Measurements from ENCODE around the gene TBXT. TPM values are rescaled to one million over a fixed set of nuclear protein-coding genes. Genes with fewer than 3 reads are reported as not detected.

TBXT gene
- total and polyA plus RNA-seq, 2 of the 8 experiments (the other 6 are each of a cell fraction or from before 2014, with no cell fraction given) = 0.18 to 0.24 TPM

DNA sequence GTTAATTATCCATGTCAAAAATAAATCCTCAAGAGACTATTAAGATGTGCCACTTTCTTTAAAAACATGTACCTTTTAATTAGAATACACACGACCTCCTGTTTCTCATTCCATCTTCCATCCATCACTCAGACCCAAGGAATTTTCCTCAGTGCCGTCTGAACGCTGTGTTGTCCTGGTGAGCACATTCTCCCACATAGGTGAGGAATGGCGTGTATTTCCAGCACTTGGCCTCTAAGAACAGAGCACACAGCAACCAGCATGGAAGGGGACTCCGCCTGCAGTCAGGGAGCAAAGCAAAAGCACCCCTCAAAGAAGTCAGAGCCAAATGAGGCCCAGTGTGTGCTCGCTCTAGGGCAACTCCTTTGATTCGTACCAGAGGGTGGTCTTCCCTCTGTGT, 45.9 kb downstream of the TBXT start:
- no peaks in the 10 kb centered on the region for H3K79me1 ChIP-seq (ENCODE audit: low read depth, low read length)
- H2AK5ac ChIP-seq (ENCODE audit: low read depth, low read length) = no peak overlapping the region
- no peak overlapping the region for H4K8ac ChIP-seq (ENCODE audit: extremely low read depth, insufficient read depth, low read length)
- no peaks in the 10 kb centered on the region for H3K79me2 ChIP-seq (ENCODE audit: control insufficient read depth in 1 of 2, insufficient read depth in 2 of 2, low read length in 2 of 2)
- no peak overlapping the region for H3K4me3 ChIP-seq (ENCODE audit: extremely low read depth in 1 of 4, insufficient read depth in 2 of 4, low read depth in 3 of 4, low read length in 4 of 4)
- H3K27me3 ChIP-seq (replicated peaks in 1 of 4; ENCODE audit: control insufficient read depth in 3 of 4, extremely low read depth in 1 of 4, insufficient read depth in 3 of 4, low read length in 3 of 4) = no peaks in the 10 kb centered on the region
- no peak overlapping the region for H3K14ac ChIP-seq (ENCODE audit: insufficient read length)
- no peak overlapping the region for H3K9ac ChIP-seq (replicated peaks in 1 of 4; ENCODE audit: extremely low read depth in 1 of 4, low read depth in 3 of 4, low read length in 3 of 4)
- POLR2A ChIA-PET (ENCODE audit: partially characterized antibody) = no interaction called here
- no peak overlapping the region for H4K91ac ChIP-seq (replicated peaks; ENCODE audit: insufficient read length, low read length)
- no peaks in the 10 kb centered on the region for H3K36me3 ChIP-seq (ENCODE audit: control insufficient read depth in 2 of 4, insufficient read depth in 4 of 4, low read length in 3 of 4)
- H3K4me2 ChIP-seq (ENCODE audit: insufficient read depth in 1 of 2, low read depth in 2 of 2, low read length in 2 of 2) = no peak overlapping the region
- no peaks in the 10 kb centered on the region for H3K23me2 ChIP-seq (ENCODE audit: low read depth, low read length)
- H4K5ac ChIP-seq (ENCODE audit: insufficient read length, low read depth, low read length) = no peak overlapping the region
- FAIRE-seq = no peak
- no peaks in the 10 kb centered on the region for H3K9me3 ChIP-seq (ENCODE audit: insufficient read depth in 2 of 2, low read depth in 1 of 2, low read length in 1 of 2)
- H3K18ac ChIP-seq (ENCODE audit: extremely low read depth, low read length) = no peak overlapping the region
- no peak overlapping the region for H3K56ac ChIP-seq (replicated peaks; ENCODE audit: insufficient read length, low read depth, low read length)
- no peak for DNase-seq (ENCODE audit: low read depth in 1 of 2, low spot score in 2 of 2)
- no peak overlapping the region for H3K27ac ChIP-seq (ENCODE audit: low read depth, low read length)
- H3K4ac ChIP-seq (replicated peaks; ENCODE audit: insufficient read length, low read depth, low read length) = no peak overlapping the region
- H4K20me1 ChIP-seq (replicated peaks in 1 of 2; ENCODE audit: control insufficient read depth in 1 of 2, insufficient read depth in 2 of 2, low read length in 2 of 2) = no peaks in the 10 kb centered on the region
- 81% methylated on average over 7 of the region's 7 CpGs; no CpG with 5 or more reads in 1 of the 2 experiments for WGBS, 2 experiments (ENCODE audit: extremely low coverage in 1 of 2, insufficient coverage in 1 of 2, insufficient read length in 1 of 2, insufficient replicate concordance in 2 of 2, low coverage in 1 of 2, low lambda C conversion rate in 2 of 2, missing lambda C conversion rate in 1 of 2)
- no peak overlapping the region for H2BK120ac ChIP-seq (replicated peaks; ENCODE audit: low read depth, low read length)
- CTCF ChIA-PET (ENCODE audit: partially characterized antibody) = no interaction called here
- no peak overlapping the region for H2BK5ac ChIP-seq (ENCODE audit: low read depth, low read length)
- no peaks in the 10 kb centered on the region for H3K4me1 ChIP-seq (replicated peaks in 1 of 4; ENCODE audit: control insufficient read depth in 3 of 4, insufficient read depth in 4 of 4, low read length in 3 of 4)
- H2BK12ac ChIP-seq (ENCODE audit: low read depth, low read length) = no peak overlapping the region
- H3K23ac ChIP-seq (ENCODE audit: insufficient read length) = no peak overlapping the region
- H2AFZ ChIP-seq (ENCODE audit: low read length) = peak overlapping the region; percentile 66
- H2BK15ac ChIP-seq (ENCODE audit: low read length) = no peak overlapping the region
- no peak overlapping the region for H2BK20ac ChIP-seq (ENCODE audit: low read length)
- no peak for TF ChIP-seq RFX5 (IDR thresholded peaks at IDR 0.05; ENCODE audit: borderline replicate concordance, low read depth, low read length)
- no peak for TF ChIP-seq SIN3A (conservative IDR thresholded peaks at IDR 0.05 in 1 of 2, IDR thresholded peaks at IDR 0.05 in 1 of 2; ENCODE audit: low read depth in 1 of 2, low read length in 2 of 2)
- TF ChIP-seq NANOG (IDR thresholded peaks at IDR 0.05; ENCODE audit: insufficient read depth, low read depth, low read length, poor library complexity, severe bottlenecking) = no peak
- no peak for TF ChIP-seq KDM1A (IDR thresholded peaks at IDR 0.05; ENCODE audit: borderline replicate concordance, low read length)

Data from H1 (cell line).